Subcutaneous adipose tissue (tissue), 4 donors: ENCODE measurements around the gene B4GALT3. TPM values are rescaled to one million over a fixed set of nuclear protein-coding genes. Genes with fewer than 3 reads are reported as not detected.

ENCODE experiments used
- CTCF ChIP-seq: fragments of 450-650 bp; IDR thresholded peaks from one replicate; pipeline ENCODE4 v1.5.1; 2016; ENCODE audit warnings: low read depth, mild to moderate bottlenecking, control low read depth, antibody characterized with exemption, moderate library complexity
- total RNA-seq, 4 donors: library from RNA; depleted of rRNA; stranded (reverse); fragments of >200 nt; gene quantifications; one replicate each; pipeline ENCODE4 v1.1.0, GENCODE V29; 2016

The B4GALT3 gene
- total RNA-seq, 4 donors from 2014 or later, result 11.7 to 25.3 (median 19.8) TPM

- TF ChIP-seq CTCF, result no peak
These were observed 19.5 kb upstream of the B4GALT3 start for GRCh38 chr1:161196521-161197451.

GRCh38 chr1:161196111-161196510 is 18.8 kb upstream of the B4GALT3 start:
- TF ChIP-seq CTCF, result no peak

GRCh38 chr1:161195171-161195570 is 17.9 kb upstream of the B4GALT3 start:
- no peak for TF ChIP-seq CTCF

- TF ChIP-seq CTCF, result no peak
These were observed 16.4 kb upstream of the B4GALT3 start for GRCh38 chr1:161193561-161194235.

GRCh38 chr1:161192476-161193465 is 15.5 kb upstream of the B4GALT3 start:
- no peak for TF ChIP-seq CTCF

GRCh38 chr1:161191971-161192370 is 14.7 kb upstream of the B4GALT3 start:
- no peak for TF ChIP-seq CTCF
